Measurements from ENCODE around the gene CD59. TPM values are rescaled to one million over a fixed set of nuclear protein-coding genes. Genes with fewer than 3 reads are reported as not detected.
A peak's percentile ranks its signal among the peaks of the same experiment; 100 is the strongest.

The CD59 gene
- total RNA-seq, 1 donor from 2014 or later = 789 TPM

- H3K4me1 ChIP-seq = peaks cover 46% of the 10 kb centered on the region
- no peaks in the 10 kb centered on the region for H3K27me3 ChIP-seq (ENCODE audit: low read depth)
- H3K36me3 ChIP-seq = peaks cover 25% of the 10 kb centered on the region
- no peaks in the 10 kb centered on the region for H3K9me3 ChIP-seq (replicated peaks)
- no peak for DNase-seq
- H3K27ac ChIP-seq (replicated peaks) = peak overlapping the region; percentile 6
- H3K4me3 ChIP-seq = no peak overlapping the region
- intact Hi-C loops (cut with micrococcal nuclease) = loop anchor here (5.0 kb wide), 1 partner anchor 380 kb away; no protein-coding TSS in a partner anchor
- peak; percentile 75 for TF ChIP-seq CTCF (IDR thresholded peaks at IDR 0.05; ENCODE audit: borderline replicate concordance)
These were observed 6.1 kb upstream of the CD59 start for GRCh38 chr11:33742249-33742851.

GRCh38 chr11:33741806-33742205 is 5.6 kb upstream of the CD59 start:
- TF ChIP-seq CTCF (IDR thresholded peaks at IDR 0.05; ENCODE audit: borderline replicate concordance) = no peak
- no peaks in the 10 kb centered on the region for H3K27me3 ChIP-seq (ENCODE audit: low read depth)
- no peak for DNase-seq
- no peak overlapping the region for H3K4me3 ChIP-seq
- H3K4me1 ChIP-seq = peaks cover 47% of the 10 kb centered on the region
- no peaks in the 10 kb centered on the region for H3K9me3 ChIP-seq (replicated peaks)
- H3K36me3 ChIP-seq = peaks cover 22% of the 10 kb centered on the region
- peak overlapping the region; percentile 6 for H3K27ac ChIP-seq (replicated peaks)
- intact Hi-C loops (cut with micrococcal nuclease) = loop anchor here (5.0 kb wide), 1 partner anchor 380 kb away; no protein-coding TSS in a partner anchor

- no peak for TF ChIP-seq CTCF (IDR thresholded peaks at IDR 0.05; ENCODE audit: borderline replicate concordance)
- H3K4me1 ChIP-seq = peaks cover 53% of the 10 kb centered on the region
- intact Hi-C loops (cut with micrococcal nuclease) = no loop called here
- no peaks in the 10 kb centered on the region for H3K9me3 ChIP-seq (replicated peaks)
- peak overlapping the region; percentile 95 for H3K27ac ChIP-seq (replicated peaks)
- H3K27me3 ChIP-seq (ENCODE audit: low read depth) = no peaks in the 10 kb centered on the region
- no peak for DNase-seq
- peak overlapping the region; percentile 78 for H3K4me3 ChIP-seq
- H3K36me3 ChIP-seq = peaks cover 16% of the 10 kb centered on the region
These were observed 1.2 kb upstream of the CD59 start for GRCh38 chr11:33737362-33737821.

- no peaks in the 10 kb centered on the region for H3K9me3 ChIP-seq (replicated peaks)
- H3K4me3 ChIP-seq = peak overlapping the region; percentile 78
- intact Hi-C loops (cut with micrococcal nuclease) = no loop called here
- peaks cover 11% of the 10 kb centered on the region for H3K36me3 ChIP-seq
- H3K27ac ChIP-seq (replicated peaks) = peak overlapping the region; percentile 95
- H3K27me3 ChIP-seq (ENCODE audit: low read depth) = no peaks in the 10 kb centered on the region
- H3K4me1 ChIP-seq = peaks cover 71% of the 10 kb centered on the region
- TF ChIP-seq CTCF (IDR thresholded peaks at IDR 0.05; ENCODE audit: borderline replicate concordance) = no peak
- DNase-seq = peak; percentile 39
These were observed 714 bp downstream of the CD59 start for GRCh38 chr11:33735271-33736147.

- DNase-seq = no peak
These were observed 1.6 kb downstream of the CD59 start for GRCh38 chr11:33734441-33735270.

More at GRCh38 chr11:33734441-33735270, 1.6 kb downstream of the CD59 start:
- intact Hi-C loops (cut with micrococcal nuclease) = no loop called here
- TF ChIP-seq CTCF (IDR thresholded peaks at IDR 0.05; ENCODE audit: borderline replicate concordance) = no peak
- Histone ChIP-seq H3K36me3 (peaks cover 19% of the 10 kb centered on the region), H3K4me1 (peaks cover 80% of the 10 kb centered on the region), H3K9me3 (replicated peaks) (no peaks in the 10 kb centered on the region), H3K27ac (replicated peaks) (peak overlapping the region; percentile 95), H3K4me3 (peak overlapping the region; percentile 78), H3K27me3 (ENCODE audit: low read depth) (no peaks in the 10 kb centered on the region)

Data from left ventricle myocardium inferior (tissue), 1 donor.